ENCODE measurements around the gene DYNLT2B.

DNA sequence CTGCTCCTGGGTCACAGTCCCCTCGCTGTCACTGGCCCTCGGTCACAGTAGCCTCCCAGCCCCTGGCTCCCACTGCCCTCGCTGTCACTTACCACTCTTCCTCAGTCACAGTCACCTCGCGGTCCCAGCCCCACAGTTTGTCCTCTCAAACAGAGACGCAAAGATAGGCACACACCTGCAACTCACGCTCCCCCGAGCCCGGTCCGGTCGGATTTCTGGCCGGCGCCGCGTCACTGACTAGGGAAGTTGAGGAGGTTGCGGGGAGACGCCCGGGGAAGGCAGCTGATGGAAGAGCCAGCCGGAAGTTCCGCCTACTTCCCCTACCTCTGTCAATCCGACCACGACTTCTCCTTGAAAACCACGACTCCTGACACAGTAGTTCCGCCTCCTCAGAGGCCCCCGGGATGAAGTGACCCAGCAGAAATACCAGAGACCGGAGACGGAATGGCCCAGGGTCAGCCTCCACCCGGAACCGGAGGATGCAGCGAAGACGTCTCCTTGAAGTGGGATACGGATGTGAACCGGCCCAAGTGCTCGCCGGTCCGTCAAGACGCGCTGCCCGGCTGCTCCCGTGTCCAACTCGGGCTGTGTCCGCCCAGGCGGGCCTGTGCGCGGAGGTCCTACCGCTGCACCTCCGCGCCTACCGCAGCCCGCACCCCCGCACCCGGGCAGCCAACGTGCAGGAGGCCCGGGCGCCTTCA, 30.4 kb downstream of the DYNLT2B start, which contains the start of gene PCYT1A:
- no peak for TF ChIP-seq EZH2phosphoT487 (IDR thresholded peaks at IDR 0.05; ENCODE audit: low read length)
- TF ChIP-seq, protein P1, sequence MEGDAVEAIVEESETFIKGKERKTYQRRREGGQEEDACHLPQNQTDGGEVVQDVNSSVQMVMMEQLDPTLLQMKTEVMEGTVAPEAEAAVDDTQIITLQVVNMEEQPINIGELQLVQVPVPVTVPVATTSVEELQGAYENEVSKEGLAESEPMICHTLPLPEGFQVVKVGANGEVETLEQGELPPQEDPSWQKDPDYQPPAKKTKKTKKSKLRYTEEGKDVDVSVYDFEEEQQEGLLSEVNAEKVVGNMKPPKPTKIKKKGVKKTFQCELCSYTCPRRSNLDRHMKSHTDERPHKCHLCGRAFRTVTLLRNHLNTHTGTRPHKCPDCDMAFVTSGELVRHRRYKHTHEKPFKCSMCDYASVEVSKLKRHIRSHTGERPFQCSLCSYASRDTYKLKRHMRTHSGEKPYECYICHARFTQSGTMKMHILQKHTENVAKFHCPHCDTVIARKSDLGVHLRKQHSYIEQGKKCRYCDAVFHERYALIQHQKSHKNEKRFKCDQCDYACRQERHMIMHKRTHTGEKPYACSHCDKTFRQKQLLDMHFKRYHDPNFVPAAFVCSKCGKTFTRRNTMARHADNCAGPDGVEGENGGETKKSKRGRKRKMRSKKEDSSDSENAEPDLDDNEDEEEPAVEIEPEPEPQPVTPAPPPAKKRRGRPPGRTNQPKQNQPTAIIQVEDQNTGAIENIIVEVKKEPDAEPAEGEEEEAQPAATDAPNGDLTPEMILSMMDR (IDR thresholded peaks at IDR 0.05; ENCODE audit: low read length), result no peak
- TF ChIP-seq EZH2 (optimal IDR thresholded peaks at IDR 0.05; ENCODE audit: low read depth, low read length), result no peak

Data from MM.1S (cell line).